Activated CD8-positive, alpha-beta memory T cell treated with anti-CD3 and anti-CD28 coated beads, Interleukin-2, amount 50 U/mL, for 24 hours (primary cell): ENCODE measurements around the gene WT1.

Experiments used
- DNase-seq: peaks from one replicate; pipeline ENCODE4 v3.0.0-alpha.2; 2020; ENCODE audit errors: extremely low read depth

Gene WT1

GRCh38 chr11:32438346-32438865 is 3.1 kb upstream of the WT1 start:
- no peak for DNase-seq

GRCh38 chr11:32437495-32438345 is 2.4 kb upstream of the WT1 start:
- no peak for DNase-seq

- DNase-seq: no peak
These were observed 1.6 kb upstream of the WT1 start for GRCh38 chr11:32436751-32437494.

- no peak for DNase-seq
These were observed 807 bp upstream of the WT1 start for GRCh38 chr11:32435942-32436750.

- no peak for DNase-seq
These were observed 223 bp downstream of the WT1 start for GRCh38 chr11:32435152-32435480.

GRCh38 chr11:32434356-32435151 is 785 bp downstream of the WT1 start:
- DNase-seq: no peak

- DNase-seq: no peak
These were observed 1.4 kb downstream of the WT1 start for GRCh38 chr11:32433914-32434355.

- DNase-seq: no peak
These were observed 2.0 kb downstream of the WT1 start for GRCh38 chr11:32433101-32433913.

GRCh38 chr11:32432565-32432964 is 2.8 kb downstream of the WT1 start:
- DNase-seq: no peak

GRCh38 chr11:32430568-32431381 is 4.6 kb downstream of the WT1 start:
- DNase-seq: no peak

- no peak for DNase-seq
These were observed 5.9 kb downstream of the WT1 start for GRCh38 chr11:32429477-32429876.

GRCh38 chr11:32428665-32429303 is 6.6 kb downstream of the WT1 start:
- DNase-seq: no peak

- DNase-seq: no peak
These were observed 7.2 kb downstream of the WT1 start for GRCh38 chr11:32427935-32428664.

- DNase-seq: no peak
These were observed 7.8 kb downstream of the WT1 start for GRCh38 chr11:32427616-32427934.

GRCh38 chr11:32426819-32427615 is 8.3 kb downstream of the WT1 start:
- DNase-seq: no peak

- no peak for DNase-seq
These were observed 9.1 kb downstream of the WT1 start for GRCh38 chr11:32426192-32426591.

- no peak for DNase-seq
These were observed 9.6 kb downstream of the WT1 start for GRCh38 chr11:32425761-32426160.

- no peak for DNase-seq
These were observed 12.8 kb downstream of the WT1 start for GRCh38 chr11:32422545-32422944.
